Epithelial cell of esophagus (primary cell): ENCODE data around the gene GGTLC2.
"Not testable (repeated sequence)": the region's sequence is repeated elsewhere in the genome, so short reads cannot be mapped to it uniquely, and the experiment has no call there.

Source experiments
- DNase-seq: peaks from one replicate; pipeline ENCODE4 v3.0.0; 2010; ENCODE audit warnings: low read depth
- H3K4me3 ChIP-seq: 2 replicates; pipeline ENCODE4 v1.5.1; 2011; ENCODE audit warnings: mild to moderate bottlenecking, low read length, control low read depth
- TF ChIP-seq, protein P1 (sequence below): IDR thresholded peaks from 2 replicates; pipeline ENCODE4 v1.5.1; 2011; ENCODE audit warnings: low read depth, mild to moderate bottlenecking, low read length, control low read depth, inconsistent platforms; ENCODE audit not compliant: insufficient read depth; ENCODE audit errors: missing control alignments

GGTLC2 gene

DNA sequence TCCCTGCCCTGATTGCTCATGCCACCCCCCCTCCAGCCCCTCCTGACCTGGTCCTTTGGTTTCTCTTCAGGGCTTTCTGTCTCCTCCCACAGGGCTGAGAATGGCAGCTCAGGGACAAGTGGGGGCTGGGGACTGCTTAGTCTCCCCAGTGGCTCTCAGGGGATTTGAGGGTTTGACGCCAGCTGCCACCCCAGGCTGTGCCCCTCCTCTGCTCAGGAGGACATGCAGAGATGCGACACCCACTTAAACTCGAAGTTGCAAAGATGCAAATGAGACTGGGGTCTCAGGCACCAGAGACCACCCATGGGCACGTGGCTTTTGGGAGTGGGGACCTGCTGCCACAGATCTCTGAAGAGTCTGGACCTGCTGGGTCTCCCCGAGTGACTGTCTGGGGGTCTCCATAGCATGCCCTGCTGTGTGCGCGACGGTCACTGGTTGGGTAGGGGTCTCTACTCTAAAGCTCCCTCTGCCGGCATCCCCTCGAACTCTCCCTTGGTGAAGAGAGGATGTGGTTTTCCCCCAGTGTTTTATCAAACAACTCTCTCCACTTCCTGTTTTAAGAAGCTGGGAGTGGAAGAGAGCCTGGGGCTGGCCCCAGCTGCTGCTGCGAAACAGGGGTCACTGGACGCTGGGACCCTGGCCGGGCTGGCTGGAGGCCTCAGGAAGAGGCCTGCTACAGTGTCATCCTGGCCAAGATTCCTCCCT lies 9.4 kb downstream of the GGTLC2 start:
- H3K4me3 ChIP-seq, DNase-seq: not testable (repeated sequence)

DNA sequence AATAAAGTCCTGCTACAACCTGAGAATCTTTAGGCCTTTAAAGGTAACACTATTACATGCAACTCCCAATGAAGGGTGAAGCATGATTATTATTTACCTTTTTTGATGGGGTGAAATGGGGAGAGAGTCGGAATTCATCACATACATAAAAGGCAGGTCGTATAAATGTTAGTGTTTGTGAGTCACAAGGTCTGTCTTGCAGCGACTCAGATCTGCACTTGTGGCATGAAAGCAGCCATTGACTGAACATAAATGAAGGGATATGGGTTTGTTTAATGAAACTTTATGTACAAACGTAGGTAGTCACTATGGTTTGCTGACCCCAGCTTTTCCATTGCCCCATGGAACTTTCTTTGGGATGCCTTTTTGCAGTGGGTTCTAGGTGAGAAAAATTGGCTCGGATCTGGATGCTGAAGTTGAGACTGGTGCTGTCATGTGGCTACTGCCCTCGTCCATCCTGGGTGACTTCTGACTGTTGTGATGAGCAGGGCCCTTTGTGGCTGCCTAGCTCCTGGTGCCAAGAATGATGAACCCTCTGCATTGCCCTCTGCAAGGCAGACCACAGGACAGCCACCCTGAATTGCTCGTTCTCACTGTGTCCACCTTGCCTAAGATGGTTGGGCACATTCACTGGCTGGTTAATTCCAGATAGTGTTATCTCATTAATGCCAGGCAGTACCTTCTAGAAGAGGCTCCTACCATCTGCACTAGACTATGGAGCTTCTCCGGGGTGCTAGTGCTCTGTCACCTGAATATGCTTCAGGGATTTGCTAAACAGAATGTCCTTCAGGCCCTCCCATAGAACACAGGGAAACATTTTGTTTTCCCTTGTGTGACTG lies 11.3 kb downstream of the GGTLC2 start:
- H3K4me3 ChIP-seq: no peak overlapping the region
- TF ChIP-seq, protein P1, sequence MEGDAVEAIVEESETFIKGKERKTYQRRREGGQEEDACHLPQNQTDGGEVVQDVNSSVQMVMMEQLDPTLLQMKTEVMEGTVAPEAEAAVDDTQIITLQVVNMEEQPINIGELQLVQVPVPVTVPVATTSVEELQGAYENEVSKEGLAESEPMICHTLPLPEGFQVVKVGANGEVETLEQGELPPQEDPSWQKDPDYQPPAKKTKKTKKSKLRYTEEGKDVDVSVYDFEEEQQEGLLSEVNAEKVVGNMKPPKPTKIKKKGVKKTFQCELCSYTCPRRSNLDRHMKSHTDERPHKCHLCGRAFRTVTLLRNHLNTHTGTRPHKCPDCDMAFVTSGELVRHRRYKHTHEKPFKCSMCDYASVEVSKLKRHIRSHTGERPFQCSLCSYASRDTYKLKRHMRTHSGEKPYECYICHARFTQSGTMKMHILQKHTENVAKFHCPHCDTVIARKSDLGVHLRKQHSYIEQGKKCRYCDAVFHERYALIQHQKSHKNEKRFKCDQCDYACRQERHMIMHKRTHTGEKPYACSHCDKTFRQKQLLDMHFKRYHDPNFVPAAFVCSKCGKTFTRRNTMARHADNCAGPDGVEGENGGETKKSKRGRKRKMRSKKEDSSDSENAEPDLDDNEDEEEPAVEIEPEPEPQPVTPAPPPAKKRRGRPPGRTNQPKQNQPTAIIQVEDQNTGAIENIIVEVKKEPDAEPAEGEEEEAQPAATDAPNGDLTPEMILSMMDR: no peak
- no peak for DNase-seq

DNA sequence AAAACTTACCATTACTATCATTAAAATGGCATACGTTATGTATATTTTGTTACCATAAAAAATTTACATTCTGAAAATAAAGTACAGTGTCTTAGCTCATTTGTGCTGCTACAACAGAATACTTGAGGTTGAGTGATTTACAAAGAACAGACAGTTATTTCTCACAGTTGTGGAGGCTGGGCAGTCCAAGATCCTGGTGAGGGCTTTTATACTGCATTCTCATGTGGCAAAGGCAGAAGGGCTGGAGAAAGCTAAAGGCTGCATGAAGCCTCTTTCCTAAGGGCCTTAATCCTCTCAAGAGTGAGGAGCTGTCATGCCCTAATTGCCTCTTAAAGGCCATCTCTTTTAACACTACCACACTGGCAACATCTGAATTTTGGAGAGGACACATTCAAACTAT lies 13.3 kb downstream of the GGTLC2 start:
- TF ChIP-seq, protein P1: no peak
- H3K4me3 ChIP-seq: no peak overlapping the region
- DNase-seq: no peak

DNA sequence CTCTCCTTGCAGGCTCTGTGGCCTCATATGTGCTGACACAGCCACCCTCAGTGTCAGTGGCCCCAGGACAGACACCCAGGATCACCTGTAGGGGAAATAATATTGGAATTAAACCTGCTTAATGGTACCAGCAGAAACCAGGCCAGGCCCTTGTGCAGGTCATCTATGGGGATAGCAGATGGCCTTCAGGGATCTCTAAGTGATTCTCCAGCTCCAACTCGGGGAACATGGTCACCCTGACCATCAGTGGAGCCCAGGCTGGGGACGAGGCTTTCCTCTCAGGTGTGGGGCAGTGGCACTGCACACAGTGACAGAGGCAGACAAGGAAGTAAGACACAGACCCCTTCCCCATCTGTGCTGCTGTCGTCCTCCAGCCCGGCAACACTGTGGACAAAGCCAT lies 16.9 kb downstream of the GGTLC2 start:
- no peak overlapping the region for H3K4me3 ChIP-seq
- TF ChIP-seq, protein P1: no peak
- DNase-seq: no peak

DNA sequence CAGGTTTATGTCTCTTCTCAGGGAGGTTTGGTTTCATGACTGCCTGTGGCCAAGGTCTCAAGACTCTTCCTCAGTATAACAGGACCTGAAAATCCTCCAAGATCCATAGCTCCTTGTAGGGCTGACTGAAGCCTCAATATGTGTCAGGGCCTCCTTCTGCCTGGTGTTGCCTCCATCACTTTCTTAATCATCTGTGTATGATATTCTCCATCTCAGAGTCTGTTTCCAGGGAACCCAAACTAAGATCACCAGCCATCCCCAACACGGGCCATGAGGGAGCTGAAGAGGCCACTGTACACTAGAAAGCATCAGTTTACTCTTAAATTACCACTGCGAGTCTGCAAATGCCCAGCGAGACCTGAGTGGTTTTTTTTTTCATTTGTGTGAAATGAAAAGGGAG lies 17.7 kb downstream of the GGTLC2 start:
- DNase-seq: no peak

DNA sequence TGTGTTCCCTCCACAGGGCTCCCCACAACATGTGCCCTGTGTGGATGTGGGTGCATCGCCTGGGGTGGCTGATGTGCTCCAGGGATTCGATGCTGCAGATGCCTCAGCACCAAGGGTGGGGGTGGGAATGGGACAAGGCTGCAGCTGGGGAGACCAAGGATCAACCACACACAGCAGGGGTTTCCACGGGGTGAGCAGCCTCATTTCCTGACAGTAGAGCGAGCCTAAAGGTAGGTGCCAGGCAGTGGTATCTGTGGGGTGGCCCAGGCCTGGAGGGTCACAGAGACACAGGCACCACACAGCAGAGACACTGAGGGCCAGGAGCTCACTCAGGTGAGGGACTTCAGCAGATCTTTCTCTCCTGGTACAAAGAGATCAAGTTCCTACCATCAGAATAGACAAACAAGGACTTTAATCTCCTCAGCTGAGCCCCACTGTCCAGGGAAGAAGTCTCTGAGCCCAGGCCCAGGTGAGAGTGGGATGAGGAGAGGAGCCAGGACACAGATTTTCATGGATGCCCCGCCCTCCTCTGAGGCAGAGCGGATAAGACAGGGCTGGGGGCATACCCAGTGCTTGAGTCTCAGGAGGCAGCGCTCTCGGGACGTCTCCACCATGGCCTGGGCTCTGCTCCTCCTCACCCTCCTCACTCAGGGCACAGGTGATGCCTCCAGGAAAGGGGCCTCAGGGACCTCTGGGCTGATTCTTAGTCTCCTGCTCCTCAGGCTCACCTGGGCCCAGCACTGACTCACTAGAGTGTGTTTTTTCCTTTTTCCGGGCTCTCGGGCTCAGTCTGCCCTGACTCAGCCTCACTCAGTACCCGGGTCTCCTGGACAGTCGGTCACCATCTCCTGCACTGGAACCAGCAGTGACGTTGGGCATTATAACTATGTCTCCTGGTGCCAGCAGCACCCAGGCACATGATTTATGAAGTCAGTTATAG lies 19.7 kb downstream of the GGTLC2 start:
- TF ChIP-seq, protein P1: no peak
- H3K4me3 ChIP-seq: no peak overlapping the region
- no peak for DNase-seq

More for the DNA sequence above, 17.7 kb downstream of the GGTLC2 start:
- no peak overlapping the region for H3K4me3 ChIP-seq
- TF ChIP-seq, protein P1: no peak
